Measurements from ENCODE around the gene GFER.

GRCh38 chr16:1982013-1982433 lies 2.0 kb upstream of the GFER start:
- TF ChIP-seq CTCF (IDR thresholded peaks at IDR 0.05) (no peak), EZH2 (IDR thresholded peaks at IDR 0.05; ENCODE audit: borderline replicate concordance, insufficient read depth, low read depth, low read length, poor library complexity, severe bottlenecking) (no peak)
